ENCODE results near the gene LRCH1.

LRCH1 gene

GRCh38 chr13:46640843-46641242 is 87.9 kb downstream of the LRCH1 start:
- H3K27ac ChIP-seq (ENCODE audit: low read depth, low read length) = no peak overlapping the region
- no peaks in the 10 kb centered on the region for H3K9me3 ChIP-seq (ENCODE audit: control insufficient read depth, insufficient read depth, low read length)
- H3K4me1 ChIP-seq (ENCODE audit: control insufficient read depth, insufficient read depth, low read length) = peaks cover 11% of the 10 kb centered on the region; the same call in 1 of the 2 replicates
- H3K36me3 ChIP-seq (ENCODE audit: control insufficient read depth, insufficient read depth, low read length) = no peaks in the 10 kb centered on the region
- H3K9ac ChIP-seq (ENCODE audit: low read depth, low read length) = no peak overlapping the region
- no peak overlapping the region for H3K4me3 ChIP-seq (ENCODE audit: low read depth, low read length)
- no peaks in the 10 kb centered on the region for H3K27me3 ChIP-seq (ENCODE audit: control insufficient read depth, insufficient read depth, low read length)

GRCh38 chr13:46641274-46642081 is 88.5 kb downstream of the LRCH1 start:
- Histone ChIP-seq H3K9me3 (ENCODE audit: control insufficient read depth, insufficient read depth, low read length) (no peaks in the 10 kb centered on the region), H3K9ac (ENCODE audit: low read depth, low read length) (no peak overlapping the region), H3K4me3 (ENCODE audit: low read depth, low read length) (no peak overlapping the region), H3K27me3 (ENCODE audit: control insufficient read depth, insufficient read depth, low read length) (no peaks in the 10 kb centered on the region), H3K4me1 (ENCODE audit: control insufficient read depth, insufficient read depth, low read length) (peaks cover 11% of the 10 kb centered on the region; the same call in 1 of the 2 replicates), H3K27ac (ENCODE audit: low read depth, low read length) (no peak overlapping the region), H3K36me3 (ENCODE audit: control insufficient read depth, insufficient read depth, low read length) (no peaks in the 10 kb centered on the region)

GRCh38 chr13:46642254-46642653 is 89.3 kb downstream of the LRCH1 start:
- Histone ChIP-seq H3K27me3 (ENCODE audit: control insufficient read depth, insufficient read depth, low read length) (no peaks in the 10 kb centered on the region), H3K36me3 (ENCODE audit: control insufficient read depth, insufficient read depth, low read length) (no peaks in the 10 kb centered on the region), H3K4me3 (ENCODE audit: low read depth, low read length) (no peak overlapping the region), H3K27ac (ENCODE audit: low read depth, low read length) (no peak overlapping the region), H3K9me3 (ENCODE audit: control insufficient read depth, insufficient read depth, low read length) (no peaks in the 10 kb centered on the region), H3K9ac (ENCODE audit: low read depth, low read length) (no peak overlapping the region), H3K4me1 (ENCODE audit: control insufficient read depth, insufficient read depth, low read length) (peaks cover 10% of the 10 kb centered on the region; the same call in 1 of the 2 replicates)

GRCh38 chr13:46643165-46643777 is 90.3 kb downstream of the LRCH1 start:
- H3K9ac ChIP-seq (ENCODE audit: low read depth, low read length) = no peak overlapping the region
- H3K4me1 ChIP-seq (ENCODE audit: control insufficient read depth, insufficient read depth, low read length) = peaks cover 10% of the 10 kb centered on the region; the same call in 1 of the 2 replicates
- H3K36me3 ChIP-seq (ENCODE audit: control insufficient read depth, insufficient read depth, low read length) = no peaks in the 10 kb centered on the region
- H3K9me3 ChIP-seq (ENCODE audit: control insufficient read depth, insufficient read depth, low read length) = no peaks in the 10 kb centered on the region
- no peak overlapping the region for H3K4me3 ChIP-seq (ENCODE audit: low read depth, low read length)
- H3K27me3 ChIP-seq (ENCODE audit: control insufficient read depth, insufficient read depth, low read length) = no peaks in the 10 kb centered on the region
- no peak overlapping the region for H3K27ac ChIP-seq (ENCODE audit: low read depth, low read length)

- Histone ChIP-seq H3K27me3 (ENCODE audit: control insufficient read depth, insufficient read depth, low read length) (no peaks in the 10 kb centered on the region), H3K9me3 (ENCODE audit: control insufficient read depth, insufficient read depth, low read length) (no peaks in the 10 kb centered on the region), H3K4me1 (ENCODE audit: control insufficient read depth, insufficient read depth, low read length) (peaks cover 5% of the 10 kb centered on the region; the same call in 1 of the 2 replicates), H3K9ac (ENCODE audit: low read depth, low read length) (no peak overlapping the region), H3K36me3 (ENCODE audit: control insufficient read depth, insufficient read depth, low read length) (no peaks in the 10 kb centered on the region), H3K27ac (ENCODE audit: low read depth, low read length) (no peak overlapping the region), H3K4me3 (ENCODE audit: low read depth, low read length) (no peak overlapping the region)
These were observed 91.8 kb downstream of the LRCH1 start for GRCh38 chr13:46644816-46645215.

- no peak overlapping the region for H3K9ac ChIP-seq (ENCODE audit: low read depth, low read length)
- H3K4me3 ChIP-seq (ENCODE audit: low read depth, low read length) = no peak overlapping the region
- no peak overlapping the region for H3K27ac ChIP-seq (ENCODE audit: low read depth, low read length)
- no peaks in the 10 kb centered on the region for H3K9me3 ChIP-seq (ENCODE audit: control insufficient read depth, insufficient read depth, low read length)
- H3K4me1 ChIP-seq (ENCODE audit: control insufficient read depth, insufficient read depth, low read length) = peaks cover 5% of the 10 kb centered on the region; the same call in 1 of the 2 replicates
- H3K27me3 ChIP-seq (ENCODE audit: control insufficient read depth, insufficient read depth, low read length) = no peaks in the 10 kb centered on the region
- no peaks in the 10 kb centered on the region for H3K36me3 ChIP-seq (ENCODE audit: control insufficient read depth, insufficient read depth, low read length)
These were observed 94.6 kb downstream of the LRCH1 start for GRCh38 chr13:46647512-46648065.

- Histone ChIP-seq H3K9ac (ENCODE audit: low read depth, low read length) (no peak overlapping the region), H3K4me1 (ENCODE audit: control insufficient read depth, insufficient read depth, low read length) (peaks cover 5% of the 10 kb centered on the region; the same call in 1 of the 2 replicates), H3K9me3 (ENCODE audit: control insufficient read depth, insufficient read depth, low read length) (no peaks in the 10 kb centered on the region), H3K27ac (ENCODE audit: low read depth, low read length) (no peak overlapping the region), H3K36me3 (ENCODE audit: control insufficient read depth, insufficient read depth, low read length) (no peaks in the 10 kb centered on the region), H3K4me3 (ENCODE audit: low read depth, low read length) (no peak overlapping the region), H3K27me3 (ENCODE audit: control insufficient read depth, insufficient read depth, low read length) (no peaks in the 10 kb centered on the region)
These were observed 95.2 kb downstream of the LRCH1 start for GRCh38 chr13:46648166-46648607.

GRCh38 chr13:46649816-46650215 is 96.8 kb downstream of the LRCH1 start:
- H3K27me3 ChIP-seq (ENCODE audit: control insufficient read depth, insufficient read depth, low read length) = no peaks in the 10 kb centered on the region
- no peak overlapping the region for H3K4me3 ChIP-seq (ENCODE audit: low read depth, low read length)
- no peak overlapping the region for H3K27ac ChIP-seq (ENCODE audit: low read depth, low read length)
- H3K36me3 ChIP-seq (ENCODE audit: control insufficient read depth, insufficient read depth, low read length) = no peaks in the 10 kb centered on the region
- peaks cover 3% of the 10 kb centered on the region; the same call in 1 of the 2 replicates for H3K4me1 ChIP-seq (ENCODE audit: control insufficient read depth, insufficient read depth, low read length)
- no peaks in the 10 kb centered on the region for H3K9me3 ChIP-seq (ENCODE audit: control insufficient read depth, insufficient read depth, low read length)
- no peak overlapping the region for H3K9ac ChIP-seq (ENCODE audit: low read depth, low read length)

GRCh38 chr13:46654951-46655350 is 102.0 kb downstream of the LRCH1 start:
- Histone ChIP-seq H3K36me3 (ENCODE audit: control insufficient read depth, insufficient read depth, low read length) (no peaks in the 10 kb centered on the region), H3K4me1 (ENCODE audit: control insufficient read depth, insufficient read depth, low read length) (peaks cover 16% of the 10 kb centered on the region; the same call in 1 of the 2 replicates), H3K9me3 (ENCODE audit: control insufficient read depth, insufficient read depth, low read length) (no peaks in the 10 kb centered on the region), H3K27ac (ENCODE audit: low read depth, low read length) (no peak overlapping the region), H3K27me3 (ENCODE audit: control insufficient read depth, insufficient read depth, low read length) (no peaks in the 10 kb centered on the region), H3K9ac (ENCODE audit: low read depth, low read length) (no peak overlapping the region), H3K4me3 (ENCODE audit: low read depth, low read length) (no peak overlapping the region)

GRCh38 chr13:46655377-46656180 is 102.6 kb downstream of the LRCH1 start:
- Histone ChIP-seq H3K27me3 (ENCODE audit: control insufficient read depth, insufficient read depth, low read length) (no peaks in the 10 kb centered on the region), H3K9me3 (ENCODE audit: control insufficient read depth, insufficient read depth, low read length) (no peaks in the 10 kb centered on the region), H3K4me1 (ENCODE audit: control insufficient read depth, insufficient read depth, low read length) (peaks cover 16% of the 10 kb centered on the region; the same call in 1 of the 2 replicates), H3K9ac (ENCODE audit: low read depth, low read length) (no peak overlapping the region; the same call in 1 of the 2 replicates), H3K36me3 (ENCODE audit: control insufficient read depth, insufficient read depth, low read length) (no peaks in the 10 kb centered on the region), H3K27ac (ENCODE audit: low read depth, low read length) (no peak overlapping the region), H3K4me3 (ENCODE audit: low read depth, low read length) (no peak overlapping the region)
